Stimulated activated CD8-positive, alpha-beta memory T cell treated with anti-CD3 and anti-CD28 coated beads, Interleukin-4, amount 100 ng/mL, for 24 hours (primary cell): ENCODE data around the gene NEUROD4.

Source experiments
- DNase-seq: peaks from one replicate; pipeline ENCODE4 v3.0.0-alpha.2; 2020; ENCODE audit warnings: low read depth

NEUROD4 gene

DNA sequence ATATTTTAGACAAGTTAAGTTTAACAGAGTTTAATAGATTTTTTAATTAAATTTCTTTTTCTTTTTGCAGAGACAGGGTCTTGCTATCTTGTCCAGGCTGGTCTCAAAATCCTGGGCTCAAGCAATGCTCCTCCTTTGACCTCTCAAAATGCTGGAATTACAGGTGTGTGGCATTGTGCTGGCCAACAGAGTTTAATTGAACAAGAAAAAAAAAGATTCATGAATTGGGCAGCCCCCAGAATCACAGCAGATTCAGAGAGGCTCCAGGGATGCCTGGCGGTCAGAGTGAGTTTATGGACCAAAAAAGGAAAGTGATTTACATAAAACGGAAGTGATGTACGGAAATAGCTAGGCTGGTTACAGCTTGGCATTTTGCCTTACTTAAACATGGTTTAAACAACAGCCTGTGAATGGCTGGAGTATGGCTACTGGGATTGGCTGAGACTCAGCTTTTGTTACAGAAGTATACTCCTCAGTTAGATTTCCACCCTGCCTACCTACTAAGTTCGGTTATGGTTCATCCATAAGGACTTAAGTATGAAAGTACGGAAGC is 20.7 kb upstream of the NEUROD4 start:
- no peak for DNase-seq

DNA sequence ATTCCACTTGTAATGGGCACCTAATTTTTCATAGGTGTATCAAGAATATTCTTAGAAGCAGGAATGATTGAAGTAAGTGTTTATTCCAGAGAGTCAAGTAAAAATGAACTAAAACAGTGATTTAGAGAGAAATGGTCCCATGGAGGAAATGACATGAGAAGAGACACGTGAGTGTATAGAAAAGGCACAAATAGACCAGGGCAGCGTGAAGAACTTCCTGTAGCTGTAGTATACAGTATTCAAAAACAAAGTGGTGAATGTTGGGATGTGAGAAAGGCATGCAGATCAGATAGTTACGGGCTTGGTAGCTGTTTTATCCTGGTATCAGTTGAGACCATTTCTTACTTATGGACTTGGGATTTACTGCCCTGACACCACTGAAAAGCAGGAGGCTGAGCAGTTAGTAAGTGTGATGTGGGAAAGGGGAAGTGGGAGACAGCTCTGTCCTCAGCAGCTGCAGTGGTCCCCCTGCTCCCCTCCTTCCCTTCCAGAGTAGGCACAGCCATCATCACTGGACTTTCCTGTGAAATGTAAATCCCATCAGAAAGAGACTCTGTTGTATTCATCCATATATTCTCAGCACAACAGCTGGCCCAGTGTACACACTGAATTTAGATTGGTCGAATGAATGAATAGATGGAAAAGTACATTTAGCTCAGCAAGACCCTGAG is 18.4 kb upstream of the NEUROD4 start:
- no peak for DNase-seq

DNA sequence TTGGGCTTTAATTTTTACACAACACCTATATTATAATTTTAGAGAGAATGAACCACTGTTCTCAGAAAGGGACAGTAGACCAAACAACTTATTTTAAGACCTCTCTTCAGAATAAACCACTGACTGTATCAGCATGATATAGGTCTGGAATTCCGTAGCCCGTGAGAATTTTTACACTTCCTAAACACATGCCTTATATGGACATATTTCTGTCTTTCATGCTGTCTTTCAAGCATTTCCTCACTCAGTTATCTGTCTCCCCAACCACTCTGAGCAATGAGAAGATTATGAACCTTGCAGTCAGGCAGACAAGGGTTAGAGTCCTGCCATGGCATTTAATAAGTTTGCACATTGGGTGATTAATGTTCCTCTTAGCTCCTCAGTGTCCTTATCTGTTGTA is 17.4 kb upstream of the NEUROD4 start:
- DNase-seq, result no peak

DNA sequence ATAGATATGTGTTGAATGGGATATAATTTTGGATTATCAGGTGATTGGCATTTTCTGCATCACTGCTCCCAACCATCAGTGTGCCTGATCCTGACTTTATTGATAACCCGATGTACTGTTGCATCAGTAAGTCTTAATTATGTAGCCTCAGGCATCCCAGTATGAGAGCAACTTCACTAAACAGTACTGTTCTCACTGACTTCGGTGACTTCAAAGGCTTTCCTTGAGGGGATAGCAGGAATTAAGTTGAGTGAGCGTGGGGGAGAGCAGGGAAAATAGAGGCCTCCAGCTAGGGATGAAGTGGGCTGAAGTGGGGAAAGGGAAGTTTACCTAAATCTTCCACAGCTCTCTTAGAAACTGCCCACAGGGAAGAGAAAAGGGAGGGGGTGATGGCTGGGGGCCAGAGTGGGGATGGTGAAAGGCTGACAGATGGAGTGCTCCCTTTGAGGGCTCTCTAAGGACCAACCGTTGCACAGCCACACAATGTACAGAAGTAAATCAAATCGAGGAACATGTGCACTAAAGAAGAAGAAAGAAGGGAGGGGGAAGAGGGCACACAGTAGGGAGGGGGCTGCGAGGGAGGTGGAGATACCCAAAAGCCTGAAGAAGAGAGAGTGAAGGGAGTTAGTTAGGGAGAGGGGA is 10.7 kb upstream of the NEUROD4 start:
- DNase-seq, result no peak

DNA sequence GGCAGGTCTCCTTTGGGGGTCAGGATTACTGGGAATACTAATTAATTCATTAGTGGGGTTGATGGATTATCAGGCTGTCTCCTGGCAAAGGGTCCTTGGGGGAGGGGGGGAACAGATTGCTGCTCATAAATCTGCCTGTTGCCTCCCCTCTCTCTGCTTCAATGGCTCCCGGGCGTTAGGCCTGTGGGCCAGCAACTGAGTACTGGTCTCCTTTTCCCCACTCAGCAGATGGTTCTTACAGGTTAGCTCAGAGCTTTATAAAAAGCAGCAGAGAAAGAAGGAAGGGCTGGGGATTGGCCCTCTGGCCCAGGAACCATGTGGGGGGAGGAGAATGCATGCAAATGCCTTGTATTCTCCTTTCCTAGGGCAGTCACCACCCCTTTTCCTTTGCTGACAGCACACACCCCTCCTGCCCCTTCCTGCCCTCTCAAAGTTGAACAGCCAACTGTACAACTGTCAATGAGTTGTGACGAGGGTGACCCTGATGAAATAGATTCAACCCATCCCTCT is 2.3 kb upstream of the NEUROD4 start:
- no peak for DNase-seq

DNA sequence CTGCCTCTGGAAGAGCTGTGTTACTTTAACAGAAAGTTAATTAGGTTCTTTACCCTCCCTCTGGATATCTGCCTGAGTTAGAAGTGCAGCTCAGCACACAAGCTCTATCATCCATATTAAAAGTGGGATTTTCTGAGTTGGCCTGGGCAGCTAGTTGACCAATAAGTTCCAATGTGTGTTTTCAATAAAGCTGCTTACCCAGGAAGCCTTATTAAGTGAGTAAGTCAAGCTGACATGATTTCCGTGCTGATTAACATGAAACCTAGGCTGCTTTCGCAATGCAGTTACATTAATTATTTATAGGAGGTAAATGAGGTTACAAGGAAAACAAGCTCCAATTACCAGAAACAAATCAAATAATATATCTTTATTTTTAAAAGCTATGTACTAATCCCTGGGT is 4.8 kb downstream of the NEUROD4 start:
- no peak for DNase-seq

DNA sequence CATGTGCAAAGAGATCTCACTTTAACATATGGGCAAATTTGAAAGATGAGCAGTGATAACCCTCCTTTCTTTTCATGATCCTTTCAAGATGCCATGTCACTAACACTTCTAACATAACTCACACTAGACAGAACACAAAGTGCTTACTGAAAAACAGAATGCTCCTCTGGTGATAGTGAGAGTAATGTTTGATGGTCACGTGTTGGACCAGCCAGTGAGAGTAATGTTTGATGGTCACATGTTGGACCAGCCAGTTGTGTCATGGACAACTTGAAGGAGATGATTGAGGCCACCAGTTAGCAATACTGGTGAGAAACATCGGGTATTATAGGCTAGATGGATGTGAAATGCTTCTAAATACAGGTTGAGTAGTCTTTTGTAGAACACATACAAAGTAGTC is 5.7 kb downstream of the NEUROD4 start:
- DNase-seq, result no peak

DNA sequence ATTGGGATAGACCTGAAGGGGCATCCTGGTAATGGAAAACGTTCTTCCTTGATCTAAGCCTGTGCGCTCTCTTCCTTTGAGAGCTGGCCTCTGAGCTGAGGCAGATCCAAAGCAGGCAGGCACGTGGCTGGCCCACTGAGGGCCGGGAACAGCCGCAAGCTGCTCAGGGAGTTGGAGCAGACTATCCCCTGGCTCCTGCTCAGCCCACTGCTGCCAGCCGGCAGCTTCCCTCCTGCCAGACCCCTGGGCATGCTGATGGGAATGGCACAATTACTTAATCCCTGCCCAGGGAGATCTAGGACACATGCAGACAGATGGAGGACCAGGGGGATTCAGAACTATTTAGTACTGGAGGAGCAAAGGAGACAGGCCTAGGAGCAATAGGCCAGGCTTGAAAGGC is 14.4 kb downstream of the NEUROD4 start:
- no peak for DNase-seq

DNA sequence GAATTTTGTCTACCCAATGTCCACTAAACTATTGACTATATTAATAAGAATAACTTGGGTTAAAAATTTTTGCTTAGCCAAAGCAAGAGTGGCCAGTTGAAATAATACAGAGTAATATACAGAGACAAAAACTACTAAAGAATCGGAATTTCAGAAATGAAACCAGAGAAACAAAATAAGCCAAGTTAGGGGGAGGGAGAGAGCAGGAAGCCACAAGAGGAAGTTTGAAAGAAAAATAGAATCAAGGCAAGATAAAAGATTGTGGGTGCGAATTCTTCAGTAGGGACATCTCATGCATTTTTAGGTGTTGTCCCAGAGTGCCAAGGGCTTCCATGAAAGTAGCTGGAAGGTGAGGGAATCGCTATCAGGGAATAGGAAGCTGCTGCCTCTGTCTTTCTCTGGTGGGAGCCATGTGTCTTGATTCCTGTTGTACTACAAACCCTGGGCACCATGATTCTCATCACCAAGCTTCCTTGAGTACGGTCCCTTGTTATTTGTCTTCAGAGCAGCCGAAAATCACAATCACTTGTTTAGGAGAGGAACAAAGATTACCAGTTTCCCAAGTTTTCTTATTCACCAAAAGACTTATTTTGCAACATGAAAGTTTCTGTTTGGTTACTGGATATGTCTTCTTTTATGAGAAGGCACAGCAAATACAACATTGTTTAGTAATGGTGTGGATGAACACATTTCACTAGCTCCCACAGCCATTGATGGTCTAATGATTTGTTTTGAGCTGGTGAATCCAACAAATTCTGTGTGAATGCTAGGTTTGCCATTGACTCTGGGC is 16.7 kb downstream of the NEUROD4 start:
- DNase-seq, result no peak

DNA sequence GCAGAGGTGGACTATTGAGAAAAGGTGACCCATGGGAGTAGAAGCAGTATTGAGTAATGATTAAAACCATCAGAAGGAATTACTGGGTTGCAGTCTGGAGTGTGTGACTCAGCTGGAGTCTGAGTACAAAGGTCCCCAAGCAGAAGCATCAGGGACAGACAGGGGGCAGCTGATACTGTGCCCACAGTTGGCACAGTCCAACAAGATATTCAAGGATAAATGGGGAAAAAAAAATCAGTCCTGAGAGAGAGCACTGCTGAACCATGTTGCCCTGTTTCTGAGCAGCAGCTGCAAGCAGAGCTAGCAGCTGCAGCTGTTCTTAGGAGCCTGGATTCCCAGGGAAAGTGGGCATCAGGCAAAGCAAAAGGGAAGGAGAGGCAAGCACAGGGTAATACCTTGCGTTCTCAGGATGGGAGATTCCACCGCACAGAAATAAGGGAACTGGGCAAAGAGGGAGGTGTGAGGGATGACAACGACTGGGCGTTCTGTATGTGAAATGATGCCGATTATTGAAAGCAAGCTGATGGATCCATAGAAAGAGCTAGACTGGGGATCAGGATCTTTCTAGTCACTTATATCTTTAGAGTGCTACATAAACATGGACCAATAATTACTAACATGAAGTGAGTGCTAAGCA is 17.7 kb downstream of the NEUROD4 start:
- DNase-seq, result no peak

DNA sequence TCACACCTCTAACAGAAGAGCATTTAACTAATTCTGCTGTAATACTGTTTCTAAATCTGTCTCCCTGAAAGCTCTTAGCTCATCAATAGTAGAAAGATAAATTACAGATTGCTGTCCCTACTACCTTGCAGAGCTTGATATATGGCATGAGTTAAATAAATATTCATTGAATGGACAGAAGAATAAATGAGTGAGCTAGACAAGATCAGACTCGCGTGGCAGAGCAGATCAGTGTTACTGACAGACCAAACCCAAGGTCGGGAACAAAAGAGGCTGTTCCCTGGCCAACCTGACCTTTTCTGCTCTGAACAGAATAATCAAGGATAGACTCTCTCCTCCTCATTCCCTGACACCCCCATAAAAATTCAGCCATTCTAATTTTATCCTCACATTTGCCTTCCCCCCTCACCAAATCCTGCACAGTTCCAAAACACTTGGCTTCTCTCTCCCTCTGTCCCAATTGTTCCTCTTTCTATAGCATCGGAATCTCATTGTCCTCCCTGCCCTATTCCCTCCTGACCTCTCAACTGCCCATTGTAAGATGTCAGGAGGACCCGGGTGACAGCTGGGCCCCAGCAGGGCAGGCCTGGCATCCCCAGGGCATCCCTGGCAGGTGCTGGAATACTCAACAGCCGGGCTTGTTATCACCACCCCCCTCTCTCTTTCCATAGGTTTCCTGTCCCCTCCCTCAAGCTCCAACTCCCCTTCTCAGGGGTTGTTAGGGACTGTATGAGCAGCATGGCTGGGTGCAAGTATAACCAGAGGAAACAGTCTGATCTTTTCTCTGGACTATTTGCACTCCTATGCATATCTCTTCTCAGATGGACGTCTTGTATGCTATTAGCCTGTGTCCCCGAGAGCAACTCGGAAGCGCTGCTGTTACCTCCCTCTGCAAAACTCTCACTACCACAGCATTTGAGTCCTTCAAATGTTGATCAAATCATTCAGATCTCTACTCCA is 19.9 kb downstream of the NEUROD4 start:
- DNase-seq, result no peak

DNA sequence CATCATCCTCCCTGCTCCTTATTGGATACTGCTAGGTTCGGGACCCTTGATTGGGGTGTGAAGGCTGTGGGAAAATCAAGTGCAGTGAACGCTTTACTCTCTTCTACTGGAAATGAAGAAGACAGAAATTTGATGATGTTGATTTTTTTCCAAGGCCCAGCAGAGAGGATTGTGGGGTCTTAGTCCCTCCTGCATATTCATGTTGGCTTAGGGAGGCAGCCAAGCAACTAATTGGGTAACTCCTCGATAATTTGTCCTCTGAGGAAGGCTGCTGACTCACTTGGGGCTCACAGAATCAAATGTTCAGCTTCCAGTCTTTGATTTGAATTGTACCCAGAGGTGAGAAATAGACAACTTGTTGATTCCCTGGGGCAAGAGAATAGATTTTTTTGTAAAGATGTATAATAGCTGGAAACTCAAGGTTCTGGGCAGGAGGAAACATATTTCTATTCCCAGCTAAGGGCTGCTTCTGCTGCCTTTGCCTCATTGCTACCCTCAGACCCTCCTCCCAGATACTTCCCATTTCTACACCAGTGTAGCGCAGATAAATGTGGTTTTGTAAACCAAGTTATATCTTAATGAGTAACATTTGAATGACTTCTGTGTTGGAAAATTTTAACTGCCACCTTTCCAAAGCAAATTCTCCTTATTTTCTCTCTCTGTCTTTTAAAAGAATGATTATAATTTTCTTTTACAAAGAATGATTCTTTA is 21.7 kb downstream of the NEUROD4 start:
- no peak for DNase-seq

DNA sequence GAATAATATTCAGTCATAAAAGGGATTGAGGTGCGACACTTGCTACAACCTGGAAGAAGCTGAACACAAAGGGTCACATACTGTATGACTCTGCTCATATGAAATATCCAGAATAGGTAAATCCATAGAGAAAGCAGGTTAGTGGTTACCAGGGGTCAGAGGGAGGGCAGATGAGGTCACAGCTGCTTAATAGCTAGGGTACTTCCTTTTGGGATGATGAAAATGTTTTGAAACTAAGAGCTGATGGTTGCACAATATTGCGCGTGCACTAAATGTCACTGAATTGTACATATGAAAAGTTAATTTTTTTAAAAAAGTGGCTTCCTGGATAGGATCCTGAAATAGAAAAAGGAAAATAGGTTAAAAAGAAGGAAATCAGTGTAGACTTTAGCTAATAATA is 23.8 kb downstream of the NEUROD4 start:
- no peak for DNase-seq

DNA sequence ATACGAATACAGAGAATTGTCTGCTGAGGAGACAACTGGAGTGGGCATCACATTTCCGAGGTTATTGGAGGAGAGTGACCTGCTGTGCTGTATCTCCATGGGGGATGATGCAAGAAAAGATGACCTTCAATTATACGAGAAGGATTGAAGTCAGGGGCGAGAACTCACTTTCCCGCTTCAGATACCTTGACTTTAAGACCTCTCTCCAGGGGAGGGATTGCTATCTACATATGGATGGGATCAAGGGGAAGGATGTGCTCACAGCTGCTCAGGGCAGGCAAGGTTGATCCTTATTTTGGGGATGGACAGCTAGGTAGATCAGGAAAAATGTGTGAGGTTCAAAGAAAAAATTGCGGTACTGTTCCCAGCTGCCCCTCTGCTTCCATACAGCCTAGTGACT is 24.4 kb downstream of the NEUROD4 start:
- DNase-seq, result no peak

DNA sequence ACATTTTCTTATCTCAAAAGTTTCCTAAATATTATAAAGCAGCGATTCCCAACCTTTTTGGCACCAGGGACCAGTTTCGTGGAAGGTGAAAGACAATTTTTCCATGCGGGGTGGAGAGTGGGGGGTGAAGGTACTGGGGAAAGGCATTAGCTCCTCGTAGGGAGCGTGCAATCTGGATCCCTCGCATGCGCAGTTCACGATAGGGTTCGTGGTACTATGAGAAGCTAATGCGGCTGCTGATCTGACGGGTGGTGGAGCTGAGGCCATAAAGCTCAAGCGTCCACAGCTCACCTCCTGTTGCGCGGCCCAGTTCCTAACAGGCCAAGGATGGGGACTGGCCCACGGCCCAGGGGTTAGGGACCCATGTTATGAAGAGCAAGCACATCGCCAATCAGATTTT is 29.9 kb downstream of the NEUROD4 start:
- DNase-seq, result no peak

DNA sequence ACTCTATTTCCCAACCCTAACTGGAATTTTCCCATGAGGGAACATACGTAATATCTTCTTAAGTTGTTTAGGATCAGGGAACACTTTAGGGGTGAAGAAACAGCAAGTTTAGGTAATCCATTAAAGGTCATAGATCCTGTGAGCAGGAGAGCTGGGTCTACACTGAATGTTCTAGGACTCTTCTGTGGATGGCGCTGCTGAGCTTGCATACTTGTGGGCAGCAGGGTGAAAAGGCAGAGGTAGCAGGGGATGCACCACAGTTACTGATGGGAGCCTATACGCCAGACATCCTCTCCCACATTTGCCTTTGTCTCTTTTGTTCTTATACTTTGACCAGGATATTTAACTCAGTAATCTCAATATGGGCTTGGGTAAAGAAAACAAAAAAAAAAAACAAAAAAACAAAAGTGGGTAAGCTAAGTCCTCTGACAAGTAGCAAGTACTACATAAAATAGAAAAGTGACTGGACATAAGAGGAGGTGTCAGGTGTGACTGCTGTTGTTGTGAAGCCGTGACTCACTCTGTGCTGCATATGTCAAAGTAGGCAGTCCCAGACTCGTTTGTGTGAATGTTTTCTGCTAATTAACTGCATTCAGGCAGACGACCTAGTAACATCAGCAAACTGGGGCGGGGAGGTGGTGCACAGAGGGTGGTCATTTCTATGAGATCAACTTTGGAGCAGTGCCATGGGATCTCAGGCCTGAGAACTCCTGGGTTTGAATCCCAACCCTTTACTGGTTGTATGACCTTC is 31.6 kb downstream of the NEUROD4 start:
- DNase-seq, result no peak

DNA sequence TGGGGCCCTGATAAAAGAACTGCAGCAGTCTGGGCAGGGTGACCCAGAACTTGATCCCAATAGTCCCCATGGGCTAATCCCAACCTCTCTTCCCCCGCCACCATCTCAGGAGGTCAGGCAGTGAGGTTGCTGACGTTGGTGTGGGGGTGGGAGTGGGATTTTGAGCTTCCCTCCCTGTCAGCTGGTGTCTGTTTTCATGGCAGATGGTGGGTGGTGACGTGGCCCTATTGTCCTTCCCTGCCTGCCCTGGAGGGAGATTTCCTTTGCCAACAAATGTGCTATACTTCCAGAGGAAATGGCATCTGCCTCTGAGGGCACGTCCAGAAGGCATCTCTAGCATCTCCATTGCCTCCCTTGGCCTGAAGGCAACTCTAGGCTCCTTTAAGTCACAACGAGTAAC is 37.7 kb downstream of the NEUROD4 start:
- DNase-seq, result no peak

DNA sequence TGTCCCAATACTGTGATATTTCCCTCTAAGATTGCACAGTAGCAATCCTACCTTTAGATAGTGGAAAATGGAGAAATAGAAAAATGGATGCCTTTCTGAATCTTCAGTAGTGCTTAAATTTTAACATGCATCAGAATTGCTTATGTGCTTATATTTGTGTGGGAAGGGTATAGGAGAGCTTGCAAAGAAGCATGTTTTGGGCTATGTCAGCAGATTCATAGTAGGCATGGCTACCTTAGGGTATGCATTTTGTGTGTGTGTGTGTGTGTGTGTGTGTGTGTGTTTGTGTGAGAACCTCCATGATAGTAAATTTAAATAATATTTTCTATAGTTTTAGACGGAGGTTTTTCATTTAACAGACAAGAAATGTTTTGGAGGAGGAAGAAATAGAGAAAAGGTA is 38.3 kb downstream of the NEUROD4 start:
- no peak for DNase-seq

DNA sequence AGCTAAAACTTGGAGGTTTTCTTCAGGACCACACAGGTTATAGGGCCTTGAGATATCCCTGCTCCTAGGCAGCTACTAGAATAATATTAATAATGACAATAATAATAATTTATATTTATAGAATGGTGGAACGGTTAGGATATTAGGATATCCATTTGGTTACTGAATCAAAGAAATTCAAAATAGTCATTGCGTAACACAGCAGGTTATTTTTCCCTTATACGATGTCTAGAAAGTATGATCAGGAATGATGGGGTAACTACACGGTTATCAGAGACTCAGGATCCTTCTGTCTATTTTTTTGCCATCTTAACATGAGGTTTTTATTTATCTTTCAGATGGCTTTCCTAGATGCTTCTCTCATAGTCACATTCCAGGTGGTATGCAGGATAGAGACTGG is 39.0 kb downstream of the NEUROD4 start:
- no peak for DNase-seq

DNA sequence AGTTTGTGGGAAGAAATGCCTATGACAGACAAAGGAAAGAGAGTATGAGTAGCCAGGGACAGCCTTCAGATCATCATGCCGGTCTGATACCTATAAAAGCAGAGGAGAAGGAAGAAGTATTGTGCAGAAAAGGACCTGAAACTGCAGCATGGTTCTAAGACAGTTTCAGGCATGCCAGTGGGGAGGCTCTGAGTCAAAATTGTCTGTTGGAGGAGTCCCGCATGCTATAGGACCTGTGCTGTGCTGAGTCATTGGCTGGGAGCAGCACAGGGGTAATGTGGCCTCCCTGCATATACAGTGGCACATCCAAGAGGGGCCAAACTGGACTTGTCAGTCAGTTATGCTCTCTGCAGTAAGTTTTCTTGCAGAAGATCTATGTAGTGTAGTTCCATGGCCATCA is 40.7 kb downstream of the NEUROD4 start:
- DNase-seq, result no peak
